K562 (cell line): Measurements from ENCODE around the gene BCL2L1. TPM values are rescaled to one million over a fixed set of nuclear protein-coding genes. Genes with fewer than 3 reads are reported as not detected.

Experiments used
- BCL6 ChIP-seq: fragments of 250-450 bp; sonication (Bioruptor Pico); IDR thresholded peaks from 2 replicates; pipeline ENCODE4 v1.4.0; 2020
- CBX1 ChIP-seq: sonication (generic); IDR thresholded peaks from 2 replicates; pipeline ENCODE4 v1.6.1; 2016; ENCODE audit warnings: antibody characterized with exemption, low read depth, mild to moderate bottlenecking
- CXXC5 ChIP-seq: fragments of 250-450 bp; sonication (Bioruptor Pico); IDR thresholded peaks from 2 replicates; pipeline ENCODE4 v1.8.0; 2022; ENCODE audit warnings: inconsistent platforms, mild to moderate bottlenecking, moderate library complexity
- DMBX1 ChIP-seq: fragments of 250-450 bp; sonication (Bioruptor Pico); IDR thresholded peaks from 2 replicates; pipeline ENCODE4 v1.8.0; 2022; ENCODE audit warnings: inconsistent platforms, mild to moderate bottlenecking, moderate library complexity, borderline replicate concordance
- EZH2 ChIP-seq: IDR thresholded peaks from 2 replicates; pipeline ENCODE4 v1.6.1; 2012; ENCODE audit warnings: low read depth, mild to moderate bottlenecking, inconsistent platforms, low read length, borderline replicate concordance
- GABPA ChIP-seq: fragments of 200-800 bp; sonication (Bioruptor generic); conservative IDR thresholded peaks from 2 replicates; pipeline ENCODE4 v1.6.1; 2016; ENCODE audit warnings: low read depth, missing genetic modification characterization, missing compliant biosample characterization
- KLF1 ChIP-seq: fragments of 450-650 bp; IDR thresholded peaks from 2 replicates; pipeline ENCODE4 v1.6.1; 2016; ENCODE audit warnings: missing genetic modification characterization, missing compliant biosample characterization
- OTX1 ChIP-seq: fragments of 450-650 bp; formaldehyde crosslinking; IDR thresholded peaks from 2 replicates; pipeline ENCODE4 v1.4.0; 2022; ENCODE audit warnings: mild to moderate bottlenecking
- RCOR1 ChIP-seq, 2 experiments: IDR thresholded peaks; 2 replicates each; pipeline ENCODE4 v1.6.1; 2012; ENCODE audit warnings: low read depth in 2 of 2, low read length in 2 of 2, borderline replicate concordance in 1 of 2, improper control_type of control experiment in 1 of 2
- STAT6 ChIP-seq: sonication (generic); formaldehyde crosslinking; IDR thresholded peaks from 2 replicates; pipeline ENCODE4 v1.8.1; 2023; ENCODE audit warnings: mild to moderate bottlenecking, missing genetic modification reagents
- SUPT5H ChIP-seq: fragments of 450-650 bp; IDR thresholded peaks from 2 replicates; pipeline ENCODE4 v1.6.1; 2016
- ZFP1 ChIP-seq: fragments of 450-650 bp; formaldehyde crosslinking; IDR thresholded peaks from 2 replicates; pipeline ENCODE4 v1.4.0; 2020; ENCODE audit warnings: mild to moderate bottlenecking, mixed read lengths
- ZKSCAN1 ChIP-seq: fragments of 150-350 bp; IDR thresholded peaks from 2 replicates; pipeline ENCODE4 v1.6.1; 2016; ENCODE audit warnings: low read depth, low read length
- ZNF511 ChIP-seq: sonication (generic); formaldehyde crosslinking; IDR thresholded peaks from 2 replicates; pipeline ENCODE4 v1.8.0; 2022; ENCODE audit warnings: mild to moderate bottlenecking, missing genetic modification reagents
- ZNF592 ChIP-seq: fragments of 450-650 bp; IDR thresholded peaks from 2 replicates; pipeline ENCODE4 v1.6.1; 2017; ENCODE audit warnings: antibody characterized with exemption, mild to moderate bottlenecking
- ZNF75A ChIP-seq: fragments of 450-650 bp; formaldehyde crosslinking; IDR thresholded peaks from 2 replicates; pipeline ENCODE4 v1.4.0; 2020; ENCODE audit warnings: mild to moderate bottlenecking
- polyA plus RNA-seq, 8 experiments: library from polyadenylated mRNA; depleted of rRNA in 4 of 8; stranded (reverse) in 5 of 8; unstranded in 3 of 8; fragments of >200 nt; fragmentation: Nextera tagmentation in 2 of 8; fragmentation: Illumina TruSeq in 1 of 8; extraction: Ambion mirVana in 2 of 8; extraction: Trizol in 1 of 8; gene quantifications; 2 replicates each; pipeline versions ENCODE4 v1.2.1 to v1.2.3, GENCODE V29; 2011 to 2014; ENCODE audit warnings: inconsistent platforms in 1 of 8, missing spikeins in 1 of 8
- total RNA-seq, 7 experiments: library from RNA; depleted of rRNA in 6 of 7; stranded (reverse); fragments of >200 nt in 6 of 7; fragmentation: Illumina TruSeq in 2 of 7; extraction: Trizol in 2 of 7; gene quantifications; 2 replicates each; pipeline versions ENCODE4 v1.2.1 to v1.2.3, GENCODE V29; 2011 to 2021; ENCODE audit warnings: low replicate concordance in 1 of 7
- TF ChIP-seq, protein P1 (sequence below), 2 experiments: IDR thresholded peaks in 1 of 2; conservative IDR thresholded peaks in 1 of 2; 2 replicates each; pipeline ENCODE4 v1.6.1; 2016; ENCODE audit warnings: low read depth in 2 of 2, mild to moderate bottlenecking in 1 of 2, missing compliant biosample characterization in 1 of 2, missing genetic modification characterization in 1 of 2, moderate library complexity in 1 of 2

BCL2L1 gene
- total and polyA plus RNA-seq, 9 of the 15 experiments (the other 6 are each of a cell fraction or from before 2014, with no cell fraction given): 3.3 to 182 (median 120) TPM

DNA sequence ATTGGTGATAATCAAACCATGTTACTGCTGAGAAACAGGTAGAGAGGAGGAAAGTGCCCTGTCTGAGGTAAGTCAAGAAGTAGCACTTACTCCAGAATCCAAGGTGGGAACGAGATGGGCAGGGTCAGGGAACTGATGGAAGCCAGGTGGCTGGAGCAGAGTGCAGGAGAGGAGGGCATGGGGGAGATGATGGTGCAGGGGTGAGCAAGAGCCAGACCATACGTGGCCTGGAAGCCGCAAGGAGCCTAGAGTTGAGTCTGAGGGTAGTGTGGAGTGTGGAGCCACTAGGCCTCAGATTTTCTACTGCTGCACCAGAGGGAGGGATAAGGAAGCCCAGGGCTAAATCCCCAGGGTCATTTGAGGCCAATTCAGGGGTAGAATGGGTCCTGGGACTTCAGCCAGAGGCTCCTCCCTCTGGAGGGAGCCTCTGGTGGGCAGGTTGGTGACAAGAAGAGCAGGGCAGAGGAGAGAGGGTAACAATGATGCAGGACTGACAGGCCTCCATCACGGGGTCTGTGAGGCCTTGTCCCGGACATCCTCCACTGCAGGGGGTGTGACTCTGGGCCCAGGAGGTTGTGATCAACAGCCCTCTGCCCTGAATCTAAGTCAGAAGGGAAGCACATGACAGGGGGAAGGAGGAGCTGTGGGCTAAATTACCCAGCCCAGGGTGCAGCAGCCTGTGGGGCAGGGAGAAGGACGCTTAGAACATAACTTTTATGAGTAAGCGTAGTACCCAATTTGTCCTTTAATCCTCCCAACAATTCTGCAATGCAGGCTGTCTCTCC, 56.2 kb downstream of the BCL2L1 start (continued):
- TF ChIP-seq, protein P1, sequence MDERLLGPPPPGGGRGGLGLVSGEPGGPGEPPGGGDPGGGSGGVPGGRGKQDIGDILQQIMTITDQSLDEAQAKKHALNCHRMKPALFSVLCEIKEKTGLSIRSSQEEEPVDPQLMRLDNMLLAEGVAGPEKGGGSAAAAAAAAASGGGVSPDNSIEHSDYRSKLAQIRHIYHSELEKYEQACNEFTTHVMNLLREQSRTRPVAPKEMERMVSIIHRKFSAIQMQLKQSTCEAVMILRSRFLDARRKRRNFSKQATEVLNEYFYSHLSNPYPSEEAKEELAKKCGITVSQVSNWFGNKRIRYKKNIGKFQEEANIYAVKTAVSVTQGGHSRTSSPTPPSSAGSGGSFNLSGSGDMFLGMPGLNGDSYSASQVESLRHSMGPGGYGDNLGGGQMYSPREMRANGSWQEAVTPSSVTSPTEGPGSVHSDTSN (CRISPR knock-in tag; IDR thresholded peaks at IDR 0.05; ENCODE audit: low read depth): no peak
- TF ChIP-seq, protein P1 (tag; conservative IDR thresholded peaks at IDR 0.05; ENCODE audit: low read depth): peak; percentile 63; the same call in 1 of the 2 replicates
- TF ChIP-seq EZH2: no peak
- no peak for TF ChIP-seq ZNF511 (CRISPR knock-in tag)
- no peak for TF ChIP-seq OTX1 (CRISPR knock-in tag)
- 0 out of 2 replicates have a peak, but pooled peaks have one; percentile 16 for TF ChIP-seq CXXC5 (CRISPR knock-in tag)
- TF ChIP-seq GABPA (tag): peak; percentile 40; the same call in 1 of the 2 replicates
- 0 out of 2 replicates have a peak, but pooled peaks have one; percentile 22 for TF ChIP-seq BCL6 (CRISPR knock-in tag)
- TF ChIP-seq ZNF592: peak; percentile 66
- TF ChIP-seq ZFP1 (CRISPR knock-in tag): peak; percentile 57
- TF ChIP-seq ZKSCAN1: no peak
- TF ChIP-seq ZNF75A (CRISPR knock-in tag): no peak
- TF ChIP-seq KLF1: no peak
- no peak for TF ChIP-seq STAT6 (CRISPR knock-in tag)
- no peak for TF ChIP-seq SUPT5H
- no peak for TF ChIP-seq CBX1
- TF ChIP-seq RCOR1 (IDR thresholded peaks at IDR 0.05; ENCODE audit: borderline replicate concordance in 1 of 2, low read depth in 2 of 2, low read length in 2 of 2): 0 out of 4 replicates have a peak, but pooled peaks of 1 of the 2 experiments have one; percentile 27
- peak; percentile 51 for TF ChIP-seq DMBX1
